ENCODE results near the gene KIF2C. TPM values are rescaled to one million over a fixed set of nuclear protein-coding genes. Genes with fewer than 3 reads are reported as not detected.

KIF2C gene
- polyA plus RNA-seq, 1 of the 3 experiments (the other 2 are of a cell fraction): 20.7 TPM

- TF ChIP-seq JUND (IDR thresholded peaks at IDR 0.05): no peak
- TF ChIP-seq NFIC (IDR thresholded peaks at IDR 0.05; ENCODE audit: borderline replicate concordance): peak; percentile 25; the same call in 1 of the 2 replicates
- no peak for TF ChIP-seq ELF1 (IDR thresholded peaks at IDR 0.05)
- no peak for TF ChIP-seq EZH2phosphoT487 (IDR thresholded peaks at IDR 0.05; ENCODE audit: borderline replicate concordance, low read depth)
- TF ChIP-seq FOXM1 (IDR thresholded peaks at IDR 0.05; ENCODE audit: low read depth): no peak
- no peak for TF ChIP-seq CHD2 (IDR thresholded peaks at IDR 0.05; ENCODE audit: low read length, partially characterized antibody)
- TF ChIP-seq EP300 (IDR thresholded peaks at IDR 0.05; ENCODE audit: borderline replicate concordance in 1 of 2, low read depth in 1 of 2, low read length in 1 of 2): peak in 1 of 2 experiments; percentile 30; a peak in 1 of 4 replicates
- TF ChIP-seq NRF1 (IDR thresholded peaks at IDR 0.05; ENCODE audit: low read depth, low read length): 0 out of 2 replicates have a peak, but pooled peaks have one; percentile 21
- TF ChIP-seq RAD21 (IDR thresholded peaks at IDR 0.05; ENCODE audit: low read length): peak; percentile 72
These were observed 60.3 kb downstream of the KIF2C start, which contains the start of gene PLK3 (continued) for GRCh38 chr1:44799770-44800584.

- no peak overlapping the region for H2AFZ ChIP-seq (ENCODE audit: low read depth)
- H3K27ac ChIP-seq (ENCODE audit: low read depth in 2 of 2, low read length in 1 of 2): peak overlapping the region in 1 of 2 experiments; percentile 100; a peak in 1 of 4 replicates
- ChIA-PET POLR2A (no interaction called here), CTCF (interaction anchor here (0.9 to 1.9 kb wide), 3 partner anchors 8 to 16 kb away, joined by 4 to 11 read pairs (median 7); no protein-coding TSS in a partner anchor)
- H3K9ac ChIP-seq: peak overlapping the region; percentile 98
- no peak for TF ChIP-seq TAF1 (IDR thresholded peaks at IDR 0.05; ENCODE audit: borderline replicate concordance, low read depth, low read length)
- TF ChIP-seq FOSL2 (IDR thresholded peaks at IDR 0.05; ENCODE audit: borderline replicate concordance, low read depth): no peak
- peak overlapping the region; percentile 87 to 96; a peak in 3 of 4 replicates for H3K4me3 ChIP-seq (ENCODE audit: low read depth in 2 of 2, low read length in 1 of 2)
- peaks cover 34% of the 10 kb centered on the region for H3F3A ChIP-seq (replicated peaks; ENCODE audit: insufficient read depth)
- no peaks in the 10 kb centered on the region for H3K27me3 ChIP-seq (ENCODE audit: insufficient read depth)
- peaks cover 57% of the 10 kb centered on the region for H3K79me2 ChIP-seq (ENCODE audit: insufficient read depth)
- H3K9me3 ChIP-seq: no peaks in the 10 kb centered on the region
- H3K36me3 ChIP-seq (replicated peaks in 1 of 2; ENCODE audit: control insufficient read depth in 1 of 2, insufficient read depth in 2 of 2, low read length in 1 of 2): peaks cover 43 to 48% of the 10 kb centered on the region in 2 experiments
- WGBS (ENCODE audit: low lambda C conversion rate): 69% methylated on average over 10 of the region's 13 CpGs
- DNase-seq: no peak
- H3K4me2 ChIP-seq: peak overlapping the region; percentile 98
- no peaks in the 10 kb centered on the region for H3K9me2 ChIP-seq
- peaks cover 32% of the 10 kb centered on the region for H4K20me1 ChIP-seq (ENCODE audit: insufficient read depth)
- H3K4me1 ChIP-seq (ENCODE audit: control insufficient read depth in 1 of 2, insufficient read depth in 2 of 2, low read depth in 1 of 2, low read length in 1 of 2): peaks cover 21 to 33% of the 10 kb centered on the region in 2 experiments; a peak in 3 of 4 replicates
These were observed 62.1 kb downstream of the KIF2C start for GRCh38 chr1:44801491-44802305.

GRCh38 chr1:44802306-44803061 lies 62.8 kb downstream of the KIF2C start:
- POLR2A ChIA-PET: no interaction called here
- H3K9me3 ChIP-seq: no peaks in the 10 kb centered on the region
- no peaks in the 10 kb centered on the region for H3K9me2 ChIP-seq
- WGBS (ENCODE audit: low lambda C conversion rate): 90% methylated on average over 8 of the region's 13 CpGs
- CTCF ChIA-PET: no interaction called here
- H2AFZ ChIP-seq (ENCODE audit: low read depth): no peak overlapping the region
- H3K4me3 ChIP-seq (ENCODE audit: low read depth in 2 of 2, low read length in 1 of 2): peak overlapping the region; percentile 87 to 96; a peak in 3 of 4 replicates
- no peak for DNase-seq
- peaks cover 29 to 38% of the 10 kb centered on the region in 2 experiments; a peak in 3 of 4 replicates for H3K4me1 ChIP-seq (ENCODE audit: control insufficient read depth in 1 of 2, insufficient read depth in 2 of 2, low read depth in 1 of 2, low read length in 1 of 2)
- H3K79me2 ChIP-seq (ENCODE audit: insufficient read depth): peaks cover 57% of the 10 kb centered on the region
- peaks cover 36% of the 10 kb centered on the region for H3F3A ChIP-seq (replicated peaks; ENCODE audit: insufficient read depth)
- peak overlapping the region; percentile 98 for H3K9ac ChIP-seq
- H3K27me3 ChIP-seq (ENCODE audit: insufficient read depth): no peaks in the 10 kb centered on the region
- H3K4me2 ChIP-seq: peak overlapping the region; percentile 98
- peaks cover 43 to 49% of the 10 kb centered on the region in 2 experiments for H3K36me3 ChIP-seq (replicated peaks in 1 of 2; ENCODE audit: control insufficient read depth in 1 of 2, insufficient read depth in 2 of 2, low read length in 1 of 2)
- peak overlapping the region in 1 of 2 experiments; percentile 100; a peak in 2 of 4 replicates for H3K27ac ChIP-seq (ENCODE audit: low read depth in 2 of 2, low read length in 1 of 2)
- H4K20me1 ChIP-seq (ENCODE audit: insufficient read depth): peaks cover 32% of the 10 kb centered on the region
- TF ChIP-seq, protein P1, sequence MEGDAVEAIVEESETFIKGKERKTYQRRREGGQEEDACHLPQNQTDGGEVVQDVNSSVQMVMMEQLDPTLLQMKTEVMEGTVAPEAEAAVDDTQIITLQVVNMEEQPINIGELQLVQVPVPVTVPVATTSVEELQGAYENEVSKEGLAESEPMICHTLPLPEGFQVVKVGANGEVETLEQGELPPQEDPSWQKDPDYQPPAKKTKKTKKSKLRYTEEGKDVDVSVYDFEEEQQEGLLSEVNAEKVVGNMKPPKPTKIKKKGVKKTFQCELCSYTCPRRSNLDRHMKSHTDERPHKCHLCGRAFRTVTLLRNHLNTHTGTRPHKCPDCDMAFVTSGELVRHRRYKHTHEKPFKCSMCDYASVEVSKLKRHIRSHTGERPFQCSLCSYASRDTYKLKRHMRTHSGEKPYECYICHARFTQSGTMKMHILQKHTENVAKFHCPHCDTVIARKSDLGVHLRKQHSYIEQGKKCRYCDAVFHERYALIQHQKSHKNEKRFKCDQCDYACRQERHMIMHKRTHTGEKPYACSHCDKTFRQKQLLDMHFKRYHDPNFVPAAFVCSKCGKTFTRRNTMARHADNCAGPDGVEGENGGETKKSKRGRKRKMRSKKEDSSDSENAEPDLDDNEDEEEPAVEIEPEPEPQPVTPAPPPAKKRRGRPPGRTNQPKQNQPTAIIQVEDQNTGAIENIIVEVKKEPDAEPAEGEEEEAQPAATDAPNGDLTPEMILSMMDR (IDR thresholded peaks at IDR 0.05): no peak
- TF ChIP-seq MAX (IDR thresholded peaks at IDR 0.05; ENCODE audit: low read depth) (no peak), RXRA (IDR thresholded peaks at IDR 0.05; ENCODE audit: borderline replicate concordance, low read depth) (no peak), TEAD4 (IDR thresholded peaks at IDR 0.05; ENCODE audit: borderline replicate concordance, insufficient read depth) (no peak), TCF12 (IDR thresholded peaks at IDR 0.05) (no peak), RAD21 (IDR thresholded peaks at IDR 0.05; ENCODE audit: low read length) (no peak), MXI1 (IDR thresholded peaks at IDR 0.05; ENCODE audit: low read depth, low read length) (no peak), GABPA (IDR thresholded peaks at IDR 0.05; ENCODE audit: low read depth) (no peak)
- TF ChIP-seq, protein P2, sequence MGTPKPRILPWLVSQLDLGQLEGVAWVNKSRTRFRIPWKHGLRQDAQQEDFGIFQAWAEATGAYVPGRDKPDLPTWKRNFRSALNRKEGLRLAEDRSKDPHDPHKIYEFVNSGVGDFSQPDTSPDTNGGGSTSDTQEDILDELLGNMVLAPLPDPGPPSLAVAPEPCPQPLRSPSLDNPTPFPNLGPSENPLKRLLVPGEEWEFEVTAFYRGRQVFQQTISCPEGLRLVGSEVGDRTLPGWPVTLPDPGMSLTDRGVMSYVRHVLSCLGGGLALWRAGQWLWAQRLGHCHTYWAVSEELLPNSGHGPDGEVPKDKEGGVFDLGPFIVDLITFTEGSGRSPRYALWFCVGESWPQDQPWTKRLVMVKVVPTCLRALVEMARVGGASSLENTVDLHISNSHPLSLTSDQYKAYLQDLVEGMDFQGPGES (IDR thresholded peaks at IDR 0.05; ENCODE audit: low read depth, low read length): no peak
